ENCODE results near the gene FASTKD3. TPM values are rescaled to one million over a fixed set of nuclear protein-coding genes. Genes with fewer than 3 reads are reported as not detected.

The FASTKD3 gene
- total and polyA plus RNA-seq, 10 of the 15 experiments (the other 5 are each of a cell fraction or from before 2014, with no cell fraction given): 12.1 to 59.6 (median 25.3) TPM

- TF ChIP-seq DPF2 (IDR thresholded peaks at IDR 0.05): no peak
These were observed 17.1 kb downstream of the FASTKD3 start (continued) for GRCh38 chr5:7851617-7852289.

GRCh38 chr5:7851240-7851592 is 17.6 kb downstream of the FASTKD3 start:
- Histone ChIP-seq H4K20me1 (ENCODE audit: control insufficient read depth, insufficient read depth) (no peaks in the 10 kb centered on the region), H2AFZ (ENCODE audit: control insufficient read depth, low read depth, low read length) (no peak overlapping the region), H3K27me3 (replicated peaks in 1 of 2; ENCODE audit: control insufficient read depth in 2 of 2, insufficient read depth in 2 of 2, low read length in 1 of 2) (peaks cover 6 to 9% of the 10 kb centered on the region in 2 experiments; a peak in 3 of 4 replicates), H3K4me2 (ENCODE audit: control insufficient read depth, insufficient read depth) (no peak overlapping the region), H3K27ac (ENCODE audit: control insufficient read depth, insufficient read depth) (no peak overlapping the region), H3K4me3 (no peak overlapping the region), H3K9me3 (replicated peaks; ENCODE audit: control insufficient read depth, insufficient read depth, low read length) (no peaks in the 10 kb centered on the region; the same call in 2 of the 3 replicates), H3K79me2 (ENCODE audit: control insufficient read depth, insufficient read depth, low read length) (no peaks in the 10 kb centered on the region), H3K4me1 (ENCODE audit: control insufficient read depth, insufficient read depth, low read length) (no peaks in the 10 kb centered on the region), H3K9ac (ENCODE audit: control insufficient read depth, insufficient read depth, low read length) (no peak overlapping the region), H3K36me3 (ENCODE audit: control insufficient read depth in 2 of 2, insufficient read depth in 2 of 2, low read length in 1 of 2) (no peaks in the 10 kb centered on the region)
- no peak for FAIRE-seq
- SMC1A ChIA-PET (ENCODE audit: uncharacterized antibody, unreplicated experiment): no interaction called here
- CTCF ChIA-PET: no interaction called here
- intact Hi-C loops (cut with micrococcal nuclease; ENCODE audit: unreplicated experiment): no loop called here
- DNase-seq (ENCODE audit: low read depth, low spot score): no peak
- ATAC-seq: no peak
- 78% methylated on average over 16 of the region's 16 CpGs for WGBS (ENCODE audit: insufficient coverage, insufficient replicate concordance, low lambda C conversion rate, missing lambda C conversion rate)
- POLR2A ChIA-PET: no interaction called here
- TF ChIP-seq BMI1 (IDR thresholded peaks at IDR 0.05; ENCODE audit: borderline replicate concordance): no peak
- TF ChIP-seq ELK1 (IDR thresholded peaks at IDR 0.05; ENCODE audit: low read depth, low read length): no peak
- in situ Hi-C loops (cut with MboI): no loop called here
- no TSS peak for BruUV-seq (replicated peaks)
- RAD21 ChIA-PET (ENCODE audit: unreplicated experiment): no interaction called here
